MCF 10A (cell line): ENCODE data around the gene FAHD1. TPM values are rescaled to one million over a fixed set of nuclear protein-coding genes. Genes with fewer than 3 reads are reported as not detected.

ENCODE experiments used
- Bru-seq: library from RNA; stranded (reverse); fragments of 400-500 nt; gene quantifications from one replicate; lab custom pipeline; 2021; lab: Mats Ljungman, UMichigan
- BruChase-seq, 2 experiments: library from RNA; stranded (reverse); fragments of 400-500 nt; gene quantifications; one replicate each; lab custom pipeline; 2021; lab: Mats Ljungman, UMichigan
- BruUV-seq: library from RNA; stranded (reverse); fragments of 400-500 nt; replicated peaks from 2 replicates; lab custom pipeline; 2021; lab: Mats Ljungman, UMichigan
- CTCF ChIA-PET: fragments of 300-600 bp; sonication (Branson Sonifier 250); formaldehyde crosslinking; extraction: SDS; loops from one replicate; lab custom pipeline; 2021; ENCODE audit warnings: antibody characterized with exemption, inconsistent platforms; lab: Yijun Ruan, JAX
- POLR2A ChIA-PET: fragments of 300-600, 350-650 bp; sonication (Branson Sonifier 250); formaldehyde crosslinking; extraction: SDS; loops from one replicate; lab custom pipeline; 2020; ENCODE audit warnings: antibody characterized with exemption, inconsistent platforms; lab: Yijun Ruan, JAX
- DNase-seq: peaks from one replicate; pipeline ENCODE4 v3.0.0-alpha.2; 2018; ENCODE audit not compliant: unreplicated experiment
- H3K27ac Mint-ChIP-seq: one replicate; pipeline ENCODE4 v1.8.0; 2022; ENCODE audit warnings: mild to moderate bottlenecking, low read depth, mixed read lengths; ENCODE audit not compliant: unreplicated experiment
- H3K27me3 Mint-ChIP-seq: one replicate; pipeline ENCODE4 v1.8.0; 2022; ENCODE audit warnings: mixed read lengths; ENCODE audit not compliant: insufficient read depth, unreplicated experiment
- H3K36me3 Mint-ChIP-seq: one replicate; pipeline ENCODE4 v1.8.0; 2022; ENCODE audit warnings: mild to moderate bottlenecking, moderate library complexity, mixed read lengths; ENCODE audit not compliant: insufficient read depth, unreplicated experiment
- H3K4me1 Mint-ChIP-seq: one replicate; pipeline ENCODE4 v1.8.0; 2022; ENCODE audit warnings: mixed read lengths; ENCODE audit not compliant: insufficient read depth, unreplicated experiment
- H3K4me3 Mint-ChIP-seq: one replicate; pipeline ENCODE4 v1.8.0; 2022; ENCODE audit warnings: mild to moderate bottlenecking, moderate library complexity, mixed read lengths; ENCODE audit not compliant: unreplicated experiment
- H3K9me3 Mint-ChIP-seq: one replicate; pipeline ENCODE4 v1.8.0; 2022; ENCODE audit warnings: mixed read lengths; ENCODE audit not compliant: unreplicated experiment
- CTCF ChIP-seq: fragments of 200-600 bp; IDR thresholded peaks from one replicate; pipeline ENCODE4 v1.8.0; 2022; ENCODE audit warnings: antibody characterized with exemption, mild to moderate bottlenecking; ENCODE audit not compliant: unreplicated experiment
- intact Hi-C: fragments of 100-400 bp; cut with micrococcal nuclease; formaldehyde crosslinking; loops from 2 replicates; pipeline ENCODE4 v1.14.1; 2022
- long read RNA-seq: library from polyadenylated mRNA; stranded (forward); transcript quantifications from one replicate; pipeline ENCODE4 v2.0.0, GENCODE V29; 2022
- total RNA-seq: library from RNA; stranded (reverse); gene quantifications from 2 replicates; pipeline ENCODE4 v1.2.3, GENCODE V29; 2022

FAHD1 gene
- 18.4 and 21.4 TPM in 2 replicates for total RNA-seq
- Bru-seq, nascent RNA = percentile 66 among the genes with signal in this experiment
- percentile 71 among the genes with signal in this experiment for BruChase-seq, experiment 1, labeled RNA remaining after a 6-hour chase
- BruChase-seq, experiment 2, labeled RNA remaining after a 2-hour chase = percentile 69 among the genes with signal in this experiment
- long read RNA-seq, transcript FAHD1-203 (1 exons, 1,974 nt) = major isoform, 84 of 88 reads
- long read RNA-seq, partial matches to known transcripts = 0 of 88 reads
- long read RNA-seq, other reads (novel, unspliced or antisense) = 0 of 88 reads

- Mint-ChIP-seq H3K9me3 (no peaks in the 10 kb centered on the region), H3K27me3 (no peaks in the 10 kb centered on the region), H3K27ac (peak within 1 kb of the TSS; percentile 92), H3K4me3 (peak within 1 kb of the TSS; percentile 94), H3K4me1 (peaks cover 7% of the 10 kb centered on the region), H3K36me3 (peaks cover 27% of the 10 kb centered on the region)
- POLR2A ChIA-PET = interaction anchor here (0.5 to 6.1 kb wide), 24 partner anchors 10 to 1154 kb away, joined by 3 to 58 read pairs (median 4); partner anchors contain the start of genes CRAMP1, EME2, IFT140 and MAPK8IP3
- BruUV-seq = no TSS peak
- intact Hi-C loops = no loop called here
- peak; percentile 89 for DNase-seq
- no peak for TF ChIP-seq CTCF
- CTCF ChIA-PET = interaction anchor here (0.7 to 1.1 kb wide), 2 partner anchors 36 to 128 kb away, joined by 3 read pairs; no protein-coding TSS in a partner anchor
Measured at GRCh38 chr16:1826691-1827573, at the start of gene FAHD1, which contains the start of gene HAGH. Gene FAHD1 (plus strand): TSS chr16:1827206. CDS start chr16:1827239, 33 bp downstream. Gene HAGH (minus strand): TSS chr16:1826825. CDS start chr16:1826787, 38 bp downstream.

- Mint-ChIP-seq H3K27ac (no peak overlapping the region), H3K36me3 (peaks cover 53% of the 10 kb centered on the region), H3K27me3 (no peaks in the 10 kb centered on the region), H3K4me3 (no peak overlapping the region), H3K9me3 (no peaks in the 10 kb centered on the region), H3K4me1 (peaks cover 4% of the 10 kb centered on the region)
- no peak for DNase-seq
- BruUV-seq = no TSS peak
- intact Hi-C loops = no loop called here
- ChIA-PET POLR2A (interaction anchor here (0.6 kb wide), 1 partner anchor 99 kb away, joined by 3 read pairs; the partner anchor contains the start of gene JPT2), CTCF (interaction anchor here (0.7 kb wide), 1 partner anchor 29 kb away, joined by 3 read pairs; no protein-coding TSS in a partner anchor)
- TF ChIP-seq CTCF = no peak
Measured at GRCh38 chr16:1777375-1778199, 49.4 kb upstream of the FAHD1 start.

- no peak for DNase-seq
- POLR2A ChIA-PET = interaction anchor here (0.6 to 6.1 kb wide), 3 partner anchors 7 to 376 kb away, joined by 3 to 137 read pairs (median 5); partner anchors contain the start of genes EME2, JPT2, MRPS34 and NME3
- Mint-ChIP-seq H3K4me1 (peaks cover 4% of the 10 kb centered on the region), H3K4me3 (no peak overlapping the region), H3K36me3 (peaks cover 61% of the 10 kb centered on the region), H3K27ac (no peak overlapping the region), H3K9me3 (no peaks in the 10 kb centered on the region), H3K27me3 (no peaks in the 10 kb centered on the region)
- no TSS peak for BruUV-seq
- intact Hi-C loops = no loop called here
- TF ChIP-seq CTCF = no peak
- CTCF ChIA-PET = interaction anchor here (0.6 to 1.1 kb wide), 3 partner anchors 30 to 1066 kb away, joined by 3 to 4 read pairs (median 3); no protein-coding TSS in a partner anchor
Measured at GRCh38 chr16:1778200-1779179, 48.5 kb upstream of the FAHD1 start.
